HG03064 (cell line): ENCODE measurements around the gene CCDC134.
"Not testable (repeated sequence)": the region's sequence is repeated elsewhere in the genome, so short reads cannot be mapped to it uniquely, and the experiment has no call there.

Experiments
- ATAC-seq: cut with Tn5 transposase; IDR thresholded peaks from one replicate; pipeline ENCODE4 v1.9.1; 2021; ENCODE audit warnings: low read depth; ENCODE audit not compliant: unreplicated experiment

Gene CCDC134

GRCh38 chr22:41841085-41841712 lies 40.7 kb downstream of the CCDC134 start:
- no peak for ATAC-seq

- no peak for ATAC-seq
These were observed 42.8 kb downstream of the CCDC134 start for GRCh38 chr22:41842996-41843970.

GRCh38 chr22:41844036-41844435 lies 43.6 kb downstream of the CCDC134 start:
- ATAC-seq: no peak

DNA sequence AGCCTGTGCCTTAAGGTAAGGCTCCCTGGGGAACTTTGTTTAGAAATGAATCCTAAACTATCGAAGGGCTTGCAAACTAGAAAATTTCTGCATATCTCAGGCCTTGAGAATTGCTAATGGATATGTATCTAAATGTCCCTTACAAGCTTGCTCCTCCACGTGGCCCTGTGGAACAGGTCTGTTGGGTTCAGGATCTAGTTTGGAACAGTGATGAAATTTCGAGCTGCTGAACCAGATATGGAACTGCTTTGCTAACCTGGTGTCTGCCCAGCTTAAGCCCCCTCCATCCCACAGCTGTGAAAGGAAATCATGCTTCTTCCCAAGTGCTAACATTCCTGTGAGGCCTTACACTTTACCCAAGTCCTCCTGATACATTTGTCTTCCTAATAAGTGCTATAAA lies 44.0 kb downstream of the CCDC134 start:
- ATAC-seq: no peak

DNA sequence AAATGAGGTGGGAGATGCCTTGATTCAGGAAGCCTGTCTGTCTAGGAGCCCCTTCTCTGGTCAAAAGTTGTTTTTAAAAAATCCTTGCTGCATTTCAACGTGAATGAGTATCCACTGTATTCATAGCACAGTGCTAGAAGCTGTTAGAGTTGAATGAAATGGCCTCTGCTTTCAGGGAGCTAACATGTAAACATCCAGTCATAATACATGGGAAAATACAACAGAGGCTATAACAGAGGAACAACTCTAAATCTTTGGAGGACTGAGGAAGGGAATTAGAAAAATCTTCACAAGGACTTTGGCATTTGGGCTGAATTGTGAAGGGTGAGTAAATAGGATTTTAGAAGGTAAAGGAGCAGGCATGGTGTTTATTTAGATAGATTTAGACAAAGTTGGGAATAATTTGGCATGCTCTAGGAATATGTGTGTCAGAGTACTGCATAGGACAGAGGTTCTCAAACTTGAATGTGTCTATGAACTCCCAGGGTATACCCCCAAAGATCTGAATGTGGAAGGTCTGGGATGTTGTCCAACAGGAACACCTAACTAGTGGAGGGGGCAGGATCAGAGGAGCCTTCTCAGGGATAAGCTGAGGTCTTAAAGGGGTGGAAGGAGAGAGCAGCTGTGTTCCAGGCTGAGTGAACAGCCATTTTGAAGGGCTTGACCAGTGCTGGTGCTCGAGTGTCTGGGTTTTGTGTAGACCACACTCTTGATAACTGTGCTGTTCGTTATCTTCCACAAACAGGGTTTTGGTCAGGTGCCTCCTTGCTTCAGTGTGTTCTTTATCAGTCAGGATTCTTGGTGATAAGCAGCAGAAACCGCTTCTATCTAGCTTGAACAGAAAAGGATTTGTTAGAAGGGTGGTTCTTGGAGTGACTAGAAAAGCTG lies 45.1 kb downstream of the CCDC134 start:
- ATAC-seq: no peak

DNA sequence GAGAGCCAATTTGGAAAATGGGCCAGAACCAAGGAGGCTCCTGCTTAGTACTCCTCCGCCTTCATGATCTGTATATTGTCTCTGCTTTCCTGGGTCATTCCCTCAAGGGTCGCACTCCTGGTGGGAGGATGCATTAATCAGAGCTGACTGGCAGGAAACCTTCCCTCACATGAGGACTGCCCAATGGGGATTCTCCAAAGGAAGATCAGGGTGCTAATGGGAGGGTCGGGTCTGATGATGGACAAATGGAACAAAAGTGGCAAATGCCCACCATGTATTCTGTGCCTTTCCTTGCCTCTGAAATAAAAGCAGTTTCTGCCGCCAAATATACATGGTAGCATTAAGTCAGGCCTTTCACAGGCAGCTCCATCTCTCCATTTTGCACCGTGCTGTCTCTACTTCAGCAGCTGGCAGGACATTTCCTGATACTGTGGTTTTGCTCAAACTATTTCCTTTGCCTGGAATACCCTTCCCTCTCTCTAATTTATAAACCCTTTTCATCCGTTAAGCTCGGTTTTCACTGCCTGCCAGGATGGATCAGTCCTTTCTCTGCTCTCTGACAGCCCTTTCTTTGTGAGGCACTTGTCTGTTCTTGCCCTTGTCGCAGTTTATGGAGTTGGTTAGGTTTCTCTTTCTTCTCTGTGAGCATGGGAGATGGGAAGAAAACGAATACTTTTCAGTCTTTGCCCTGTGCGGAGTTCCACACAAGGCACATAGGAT lies 45.9 kb downstream of the CCDC134 start:
- no peak for ATAC-seq

DNA sequence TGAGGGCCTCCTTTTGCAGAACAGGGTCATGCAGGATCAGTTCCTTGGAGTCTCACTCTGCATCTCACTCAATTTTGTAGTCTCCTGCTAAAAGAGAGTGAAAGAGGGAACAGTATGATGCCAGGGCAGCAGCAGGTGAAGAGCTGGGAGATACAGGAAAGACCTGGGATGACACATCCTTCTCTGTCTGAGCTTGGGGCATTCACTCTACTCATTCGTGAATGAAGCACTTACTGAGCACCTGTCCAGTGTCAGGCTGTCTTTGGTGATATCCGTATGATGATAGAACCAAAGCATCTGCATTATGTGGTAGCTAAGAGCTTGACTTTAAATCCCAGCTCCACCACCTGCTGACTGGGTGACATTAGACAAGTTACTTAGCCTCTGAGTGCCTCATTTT lies 46.8 kb downstream of the CCDC134 start:
- no peak for ATAC-seq

DNA sequence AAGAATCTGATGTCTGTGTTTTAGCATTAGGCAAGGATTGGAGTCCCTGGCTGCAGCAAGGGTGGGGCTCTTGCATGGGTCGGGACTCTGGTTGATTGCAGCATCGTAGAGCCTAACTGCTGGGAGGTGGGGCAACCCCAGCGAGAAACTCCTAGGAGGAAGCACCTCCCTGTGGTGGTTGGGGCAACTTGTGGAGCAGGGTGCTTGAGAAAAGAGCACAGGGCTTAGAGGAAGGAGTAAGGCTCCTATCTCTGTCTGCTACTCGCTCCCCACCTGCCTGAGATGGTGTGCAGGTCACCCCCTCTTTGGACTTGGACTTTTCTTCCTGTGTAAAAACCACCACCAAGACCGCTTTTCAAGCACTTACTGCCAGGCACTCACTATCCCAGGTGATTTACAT lies 48.0 kb downstream of the CCDC134 start:
- no peak for ATAC-seq

- no peak for ATAC-seq
These were observed 56.0 kb downstream of the CCDC134 start for GRCh38 chr22:41856469-41856868.

- no peak for ATAC-seq
These were observed 56.8 kb downstream of the CCDC134 start for GRCh38 chr22:41857155-41857859.

- no peak for ATAC-seq
These were observed 57.4 kb downstream of the CCDC134 start for GRCh38 chr22:41857860-41858199.

DNA sequence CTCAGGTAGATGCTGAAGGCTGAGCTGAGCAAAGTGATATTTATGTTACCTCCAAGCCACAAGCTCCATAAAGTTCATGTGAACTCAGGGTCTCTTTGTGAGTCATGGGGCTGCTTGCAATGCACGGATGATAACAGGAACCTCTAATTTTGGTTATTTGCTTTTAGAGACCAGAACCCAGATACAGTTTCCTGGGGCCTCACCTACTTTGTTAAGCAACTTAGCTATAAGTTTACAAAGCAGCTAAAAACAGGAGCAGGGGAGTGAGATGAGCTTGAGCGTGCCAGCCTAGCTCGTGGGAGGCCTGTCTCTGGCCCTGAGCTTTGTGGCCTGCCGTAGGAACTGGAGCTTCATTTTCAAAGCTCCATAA lies 61.7 kb downstream of the CCDC134 start:
- ATAC-seq: peak; percentile 49

- ATAC-seq: peak; percentile 49
These were observed 62.2 kb downstream of the CCDC134 start for GRCh38 chr22:41862530-41863266.

DNA sequence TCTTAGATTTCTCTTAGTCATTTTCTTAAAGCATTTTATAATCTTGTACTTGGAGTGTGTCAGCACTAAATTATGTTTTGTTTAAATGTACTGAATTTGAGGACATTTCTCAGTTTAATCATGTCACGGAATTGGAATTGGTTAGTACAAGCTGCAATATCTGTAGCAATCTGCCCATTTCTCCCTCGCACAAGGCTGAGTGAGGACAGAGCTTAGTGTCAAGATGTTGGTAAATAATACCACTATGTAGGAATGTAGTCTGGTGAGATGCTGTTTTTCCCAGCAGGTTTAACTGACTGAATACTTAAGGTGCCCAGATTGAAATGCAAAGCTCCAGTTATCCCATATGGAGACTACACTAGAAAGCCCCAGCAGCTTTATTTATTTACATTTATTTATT lies 63.0 kb downstream of the CCDC134 start:
- no peak for ATAC-seq

GRCh38 chr22:41868556-41868955 lies 68.1 kb downstream of the CCDC134 start:
- ATAC-seq: no peak

- not testable (repeated sequence) for ATAC-seq
These were observed 69.6 kb downstream of the CCDC134 start for GRCh38 chr22:41870081-41870480.

DNA sequence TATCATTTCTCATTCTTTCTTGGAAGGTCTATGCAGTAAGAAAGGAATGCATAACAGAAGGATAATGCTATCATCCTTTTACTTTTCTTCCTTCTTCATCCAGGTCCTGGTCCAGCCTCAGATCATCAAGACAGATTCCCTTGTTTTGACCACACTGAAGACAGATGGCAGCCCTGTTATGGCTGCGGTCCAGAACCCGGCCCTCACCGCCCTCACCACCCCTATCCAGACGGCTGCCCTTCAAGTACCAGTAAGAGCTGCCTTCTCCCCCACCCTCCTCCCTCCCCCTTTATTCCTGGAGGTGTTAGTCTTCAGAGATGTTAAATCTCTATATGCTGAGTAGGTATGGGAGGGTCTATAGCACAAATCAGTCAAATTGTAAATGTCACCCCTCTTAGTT lies 70.3 kb downstream of the CCDC134 start:
- no peak for ATAC-seq

GRCh38 chr22:41873391-41873790 lies 72.9 kb downstream of the CCDC134 start:
- no peak for ATAC-seq

DNA sequence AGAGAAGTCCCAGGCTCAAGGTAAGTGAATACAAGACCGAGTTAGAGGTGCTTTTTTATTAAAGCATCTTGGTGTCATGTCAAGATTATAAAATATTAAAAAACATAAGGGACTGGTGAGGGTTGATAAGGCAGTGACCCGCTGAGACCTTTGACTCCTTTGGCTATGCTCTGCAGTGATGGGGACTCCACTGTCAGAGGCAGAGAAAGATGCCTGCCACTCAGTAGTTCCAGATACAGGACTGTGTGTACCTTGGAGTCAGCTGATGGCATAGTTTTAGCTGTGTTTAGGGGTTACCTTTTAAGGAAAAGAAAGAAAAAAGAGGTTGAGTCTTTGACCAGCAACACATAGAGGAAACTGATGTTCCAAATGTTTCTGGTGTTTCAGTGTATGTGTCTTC lies 73.6 kb downstream of the CCDC134 start:
- no peak for ATAC-seq
